NCI-H2196 (cell line): ENCODE measurements around the gene OR7E24.
"Not testable (repeated sequence)": the region's sequence is repeated elsewhere in the genome, so short reads cannot be mapped to it uniquely, and the experiment has no call there.

Experiments
- DNase-seq: peaks from one replicate; lab custom pipeline; 2025; ENCODE audit not compliant: unreplicated experiment; lab: John Stamatoyannopoulos, UW

The OR7E24 gene

GRCh38 chr19:9250630-9251029 lies at the start of gene OR7E24:
OR7E24 (plus strand) TSS chr19:9250930; CDS start chr19:9251044, 114 bp downstream.
- no peak for DNase-seq

GRCh38 chr19:9205501-9206113 lies 45.1 kb upstream of the OR7E24 start:
- peak; percentile 68 for DNase-seq

- no peak for DNase-seq
These were observed 31.2 kb upstream of the OR7E24 start, which contains the start of gene OR7D4 for GRCh38 chr19:9219489-9219888. OR7D4 (minus strand) TSS chr19:9219589; CDS start chr19:9214837, 4,752 bp downstream.

GRCh38 chr19:9251236-9251635 lies 506 bp downstream of the OR7E24 start:
- no peak for DNase-seq

GRCh38 chr19:9283485-9283884 lies 32.8 kb downstream of the OR7E24 start:
- not testable (repeated sequence) for DNase-seq

GRCh38 chr19:9289231-9289884 lies 38.6 kb downstream of the OR7E24 start:
- DNase-seq: no peak

GRCh38 chr19:9295411-9295849 lies 44.7 kb downstream of the OR7E24 start:
- no peak for DNase-seq

GRCh38 chr19:9296336-9296735 lies 45.6 kb downstream of the OR7E24 start:
- DNase-seq: no peak
